Measurements from ENCODE around the gene SRP9.
"Not testable (repeated sequence)": the region's sequence is repeated elsewhere in the genome, so short reads cannot be mapped to it uniquely, and the experiment has no call there.

Gene SRP9

DNA sequence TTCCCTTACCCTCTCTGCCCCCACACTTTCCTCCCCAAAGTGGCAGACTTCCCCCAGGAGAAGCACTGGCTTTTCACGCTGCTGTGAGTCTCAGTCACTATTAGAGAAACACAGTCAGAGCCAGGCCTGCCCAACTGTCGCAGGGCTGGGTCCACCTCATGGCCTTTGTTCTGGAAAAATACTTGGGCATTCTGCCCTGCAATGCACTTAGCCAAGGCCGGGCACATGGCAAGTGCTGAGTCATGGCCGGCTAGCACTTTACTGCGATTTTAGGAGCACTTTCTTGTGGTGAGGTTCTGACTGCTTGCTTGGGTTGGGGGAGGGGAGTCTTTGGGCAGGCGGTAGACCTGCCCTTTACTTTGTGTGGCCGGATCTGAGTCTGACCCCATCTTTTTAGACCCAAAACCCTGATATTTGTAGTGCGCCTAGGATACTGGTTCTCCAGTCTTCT, 40.0 kb downstream of the SRP9 start:
- DNase-seq, result peak; percentile 17

DNA sequence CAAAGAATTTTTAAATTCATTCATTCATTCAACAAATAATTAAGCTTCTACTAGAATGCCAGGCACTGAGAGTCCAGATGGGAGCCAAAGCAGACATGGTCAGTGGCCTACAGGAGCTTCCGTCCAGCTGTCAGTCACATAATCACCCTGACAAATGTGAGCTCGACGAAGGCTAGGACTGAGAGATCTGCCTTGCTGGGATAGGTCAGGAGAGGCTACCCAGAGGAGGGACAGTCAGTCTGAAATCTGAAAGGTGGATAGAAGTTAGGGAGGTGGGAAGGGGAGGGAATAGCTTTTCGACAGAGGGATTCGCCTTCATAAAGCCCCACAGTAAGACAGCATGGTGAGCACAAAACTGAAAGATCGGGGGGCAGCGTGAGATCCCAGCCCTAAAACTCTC, 40.6 kb downstream of the SRP9 start:
- no peak for DNase-seq

DNA sequence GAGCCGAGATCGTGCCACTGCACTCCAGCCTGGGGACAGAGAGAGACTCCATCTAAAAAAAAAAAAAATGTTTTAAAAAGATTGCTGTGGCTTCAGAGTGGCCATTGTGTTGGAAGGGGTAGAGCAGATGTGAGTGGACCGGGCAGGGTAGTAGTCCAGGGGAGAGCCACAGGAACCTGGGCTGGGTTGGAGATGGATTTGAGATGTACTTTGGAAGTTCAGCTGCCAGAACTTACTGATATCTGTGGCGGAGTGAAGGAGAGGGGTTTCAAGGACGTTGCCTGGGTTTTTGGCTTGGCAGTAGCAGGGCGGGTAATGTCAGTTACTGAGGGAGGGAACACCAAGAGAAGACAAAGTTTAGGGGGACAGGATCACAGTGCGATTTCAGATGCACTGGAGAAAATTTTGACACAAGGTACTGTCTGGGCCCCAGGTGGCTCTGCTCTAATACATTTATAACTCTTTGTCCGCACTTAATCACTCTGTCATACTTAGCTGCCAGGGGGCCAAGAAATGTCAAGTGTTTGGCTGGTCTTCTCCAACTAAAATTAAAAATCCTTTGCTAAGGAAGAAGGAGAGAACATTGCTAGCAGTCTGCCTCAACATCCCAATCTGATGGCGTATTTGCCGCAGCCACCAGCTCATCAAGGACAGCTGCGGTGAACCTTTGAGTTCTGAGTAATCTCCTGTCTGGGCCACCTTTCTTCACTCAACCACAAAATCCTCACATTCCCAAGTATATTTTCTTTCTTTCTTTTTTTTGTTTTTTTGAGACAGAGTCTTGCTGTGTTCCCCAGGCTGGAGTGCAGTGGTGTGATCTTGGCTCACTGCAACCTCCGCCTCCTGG, 41.9 kb downstream of the SRP9 start:
- DNase-seq, result no peak

DNA sequence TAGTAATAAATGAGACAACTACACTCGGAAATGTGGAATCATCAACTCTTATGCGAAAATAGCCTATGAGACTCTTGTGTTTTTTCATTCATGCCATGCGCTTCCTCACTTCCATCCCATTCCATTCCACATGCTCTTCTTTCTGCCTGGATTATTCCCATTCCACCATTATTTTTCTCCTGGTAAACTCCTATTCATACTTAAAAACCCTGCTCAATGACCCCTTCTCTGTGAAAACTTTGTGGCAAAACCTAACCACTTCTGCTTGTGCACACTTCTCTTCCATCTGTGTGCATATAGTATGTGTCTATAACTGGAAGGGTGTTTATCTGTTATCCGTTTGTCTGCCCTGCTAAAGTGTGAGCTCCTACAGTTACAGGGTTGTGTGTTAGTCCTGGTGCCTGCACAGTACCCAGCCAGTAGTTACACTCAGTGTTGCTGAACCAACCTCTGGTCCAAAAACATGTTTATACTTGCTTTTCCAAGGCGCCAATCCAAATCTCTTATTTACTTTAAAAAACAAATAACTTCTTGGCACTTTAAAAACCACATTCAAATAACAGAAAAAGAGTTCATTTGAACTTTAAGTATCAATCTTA, 43.0 kb downstream of the SRP9 start:
- no peak for DNase-seq

DNA sequence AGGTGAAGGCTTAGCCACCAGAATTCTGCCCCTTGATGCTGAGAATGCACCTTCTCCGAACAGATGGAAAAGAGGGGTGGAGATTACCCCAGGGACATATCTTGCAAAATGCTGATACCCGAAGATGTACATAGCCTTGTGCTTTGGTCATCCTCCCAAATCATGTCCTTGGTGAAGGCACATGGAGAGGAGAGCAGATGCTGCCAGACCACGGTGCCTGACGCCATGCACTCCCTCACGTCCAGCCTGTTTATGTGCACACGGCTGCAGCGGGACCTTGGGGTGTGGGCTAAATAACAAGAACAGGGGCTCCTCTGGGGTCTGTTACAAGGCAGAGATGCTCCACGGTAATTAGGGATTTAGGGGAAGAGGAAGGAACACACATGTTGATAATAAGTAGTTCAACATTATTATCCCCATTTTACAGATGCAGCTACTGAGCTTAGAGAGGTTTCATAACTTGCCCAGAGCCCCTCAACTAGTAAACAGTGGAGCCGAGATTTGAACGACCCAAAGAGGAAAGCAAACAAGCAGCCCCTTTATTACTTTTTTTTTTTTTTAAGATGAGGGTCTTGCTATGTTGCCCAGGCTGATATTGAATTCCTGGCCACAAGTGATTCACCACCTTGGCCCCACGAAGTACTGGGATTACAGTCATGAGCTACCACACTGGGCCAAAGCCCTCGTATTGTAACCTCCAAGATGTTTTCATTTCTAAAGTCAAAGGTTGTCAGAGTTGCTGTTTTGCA, 45.2 kb downstream of the SRP9 start:
- no peak for DNase-seq

DNA sequence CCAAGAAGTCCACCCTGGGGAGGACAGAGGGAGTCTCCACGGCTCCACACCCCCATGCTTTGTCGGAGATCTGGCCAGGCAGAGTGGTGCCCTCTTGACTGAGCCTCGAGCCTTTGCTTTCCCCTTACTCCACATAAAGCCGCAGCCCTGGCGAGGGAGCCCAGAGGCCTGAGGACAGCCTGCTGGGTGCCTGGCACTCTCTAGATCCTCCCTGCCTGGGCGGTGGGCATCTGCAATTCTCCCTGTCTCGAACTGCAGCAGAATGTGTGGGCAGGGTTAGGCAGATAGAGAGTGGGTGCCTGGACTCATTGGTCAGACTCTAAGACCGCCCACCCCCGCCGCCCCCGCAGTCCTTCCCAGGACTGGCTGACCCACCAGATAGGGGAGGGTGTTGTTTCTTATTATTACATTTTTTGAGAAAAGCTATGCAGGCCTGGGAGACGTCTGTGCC, 46.2 kb downstream of the SRP9 start:
- no peak for DNase-seq

DNA sequence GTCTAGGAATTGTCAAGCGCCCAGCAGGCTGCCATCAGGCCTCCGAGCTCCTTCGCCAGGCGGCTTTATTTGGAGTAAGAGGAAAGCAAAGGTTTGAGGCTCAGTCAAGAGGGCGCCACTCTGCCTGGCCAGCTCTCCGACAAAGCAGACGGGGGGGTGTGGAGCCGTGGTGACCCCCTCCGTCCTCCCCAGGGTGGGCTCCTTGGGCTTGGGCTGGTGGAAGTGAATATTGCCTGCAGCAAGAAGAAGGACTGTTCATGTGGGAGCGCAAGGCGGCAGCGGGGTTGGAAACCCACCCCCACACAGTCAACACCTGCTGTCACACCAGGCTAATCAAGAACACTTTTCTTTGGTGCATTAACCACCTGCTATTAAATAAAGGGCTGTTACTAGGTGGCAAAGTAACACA, 46.9 kb downstream of the SRP9 start:
- DNase-seq, result no peak

DNA sequence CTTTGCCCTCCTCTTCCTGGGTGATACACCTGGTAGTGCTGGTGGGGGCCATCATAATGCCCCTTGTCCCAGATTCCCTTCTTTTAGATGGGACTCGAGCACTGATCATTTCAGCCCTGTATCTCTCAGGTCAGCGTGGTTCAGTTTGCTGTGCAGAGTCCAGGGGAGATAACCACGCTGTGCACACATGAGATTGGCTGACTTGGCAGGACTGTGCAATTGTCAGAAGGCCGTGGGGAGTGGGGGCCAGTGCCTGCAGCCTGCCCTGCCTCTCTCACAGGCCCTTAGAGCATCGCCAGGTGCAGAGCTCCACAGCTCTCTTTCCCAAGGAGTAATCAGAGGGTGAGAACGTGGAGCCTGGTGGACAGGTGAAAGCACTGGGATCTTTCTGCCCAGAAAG, 47.5 kb downstream of the SRP9 start:
- no peak for DNase-seq

DNA sequence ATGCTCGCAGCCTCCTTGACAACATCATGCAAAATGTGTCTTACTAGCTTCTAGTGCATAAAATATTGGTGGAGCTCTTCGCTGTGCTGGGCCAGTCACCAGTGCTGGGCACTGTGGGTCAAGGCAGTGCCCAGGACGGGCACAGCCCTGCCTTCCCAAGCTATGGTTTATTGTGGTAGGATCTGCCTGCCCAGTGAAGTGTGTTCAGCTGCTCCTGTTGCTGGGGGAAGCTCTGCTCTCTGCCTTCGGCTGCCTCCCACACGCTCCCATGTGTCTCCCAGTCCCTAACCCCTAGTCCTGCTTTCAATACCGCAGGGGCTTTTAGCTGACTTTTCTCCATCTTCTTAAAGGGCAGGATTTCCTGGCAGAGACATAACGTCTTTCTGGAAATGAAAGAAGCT, 48.0 kb downstream of the SRP9 start:
- no peak for DNase-seq

DNA sequence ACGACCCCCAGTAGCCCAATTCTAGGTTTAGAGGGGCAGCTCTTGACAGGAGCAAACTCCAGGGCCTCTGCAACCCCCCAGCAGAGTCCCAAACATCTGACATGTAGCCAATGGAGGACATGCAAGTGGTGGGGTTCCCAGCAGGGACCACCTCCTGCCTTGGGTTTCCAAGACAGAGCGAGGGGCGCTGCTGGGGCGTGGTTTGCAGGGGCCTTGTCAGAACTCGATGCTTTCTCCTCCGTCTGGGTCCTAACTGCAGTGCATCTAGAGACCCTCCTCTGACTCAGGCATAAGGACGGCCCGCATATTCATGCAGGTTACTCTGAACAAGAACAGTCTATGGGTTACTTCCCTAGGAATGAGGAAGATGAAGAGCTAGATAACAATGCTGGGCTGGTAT, 49.5 kb downstream of the SRP9 start:
- no peak for DNase-seq

DNA sequence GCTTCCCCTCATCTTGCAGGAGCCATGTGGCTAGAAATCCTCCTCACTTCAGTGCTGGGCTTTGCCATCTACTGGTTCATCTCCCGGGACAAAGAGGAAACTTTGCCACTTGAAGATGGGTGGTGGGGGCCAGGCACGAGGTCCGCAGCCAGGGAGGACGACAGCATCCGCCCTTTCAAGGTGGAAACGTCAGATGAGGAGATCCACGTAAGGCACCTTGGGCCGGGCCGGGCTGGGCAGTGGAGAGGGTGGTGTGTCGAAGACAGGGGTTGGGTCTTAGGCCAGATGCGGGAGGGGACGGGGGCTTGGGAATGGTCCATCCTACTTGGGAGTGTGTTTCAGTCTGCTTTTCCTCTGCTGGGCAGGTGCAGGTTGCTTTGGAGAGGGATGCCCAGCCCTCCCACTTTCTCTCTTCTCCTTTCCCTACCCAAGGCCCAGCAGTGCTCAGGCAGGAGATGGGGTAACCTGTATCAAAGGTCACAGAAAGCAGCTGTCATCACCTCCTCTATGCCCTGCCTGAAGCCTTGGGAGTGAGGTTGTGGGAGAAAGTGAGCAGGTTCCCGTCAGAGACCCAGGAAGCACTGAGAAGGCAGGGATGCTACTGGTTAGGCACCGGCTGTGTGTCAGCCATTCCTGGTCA, 51.2 kb downstream of the SRP9 start:
- no peak for DNase-seq

DNA sequence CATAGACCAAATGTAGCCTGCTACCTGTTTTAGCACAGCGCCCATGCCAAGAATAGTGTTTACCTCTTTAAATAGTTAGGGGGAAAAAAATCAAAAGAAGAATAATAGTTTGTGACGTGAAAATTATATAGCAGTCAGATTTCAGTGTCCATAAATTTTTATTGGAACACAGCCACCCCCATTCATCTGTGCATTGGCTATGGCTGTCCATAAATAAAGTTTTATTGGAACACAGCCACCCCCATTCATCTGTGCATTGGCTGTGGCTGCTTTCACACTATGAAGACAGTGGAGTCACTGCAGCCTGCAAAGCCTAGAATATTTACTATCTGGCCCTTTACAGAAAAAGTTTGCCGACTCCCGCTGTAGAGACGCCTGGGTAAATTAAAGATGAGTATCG, 53.2 kb downstream of the SRP9 start:
- no peak for DNase-seq

DNA sequence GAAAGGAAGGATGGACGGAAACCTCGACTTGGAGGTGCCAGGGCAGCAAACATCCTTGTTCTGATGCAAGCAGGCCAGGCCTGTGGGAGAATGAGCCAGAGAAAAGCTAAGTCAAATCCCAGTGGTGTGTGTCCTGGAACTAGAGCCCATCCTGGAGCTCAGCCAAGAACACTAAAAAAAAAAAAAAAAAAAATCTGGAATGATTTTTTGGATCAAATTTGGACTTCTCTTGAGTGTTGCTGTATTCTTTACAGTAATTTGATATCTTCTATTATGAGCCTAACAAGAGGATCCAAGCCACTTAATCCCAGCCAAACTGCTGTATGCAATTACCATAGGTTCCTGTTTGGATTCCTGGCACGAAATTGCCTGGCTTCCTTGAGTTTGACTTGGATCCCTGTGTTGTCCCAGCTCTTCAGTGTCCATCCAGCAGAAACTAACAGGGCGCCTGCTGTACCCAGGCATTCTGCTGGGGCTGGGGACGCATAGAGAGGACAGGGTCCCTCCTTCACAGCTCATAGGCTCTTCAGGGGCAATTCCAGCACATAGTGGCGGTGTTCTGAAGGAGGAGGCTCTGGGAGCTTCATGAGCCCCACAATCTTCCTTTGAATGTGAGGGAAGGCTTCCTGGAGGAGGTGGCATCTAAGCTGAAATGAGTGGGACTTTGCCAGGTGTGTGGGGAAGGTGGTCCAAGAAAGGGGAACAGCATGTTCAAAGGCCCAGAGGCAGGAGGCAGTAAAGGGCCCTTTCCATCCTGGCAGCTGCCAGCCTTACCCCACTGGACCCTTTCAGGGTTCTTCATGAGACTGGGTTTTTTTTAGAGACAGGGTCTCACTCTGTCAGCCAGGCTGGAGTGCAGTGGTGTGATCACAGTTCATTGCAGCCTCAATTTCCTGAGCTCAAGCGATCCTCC, 57.0 kb downstream of the SRP9 start:
- no peak for DNase-seq

DNA sequence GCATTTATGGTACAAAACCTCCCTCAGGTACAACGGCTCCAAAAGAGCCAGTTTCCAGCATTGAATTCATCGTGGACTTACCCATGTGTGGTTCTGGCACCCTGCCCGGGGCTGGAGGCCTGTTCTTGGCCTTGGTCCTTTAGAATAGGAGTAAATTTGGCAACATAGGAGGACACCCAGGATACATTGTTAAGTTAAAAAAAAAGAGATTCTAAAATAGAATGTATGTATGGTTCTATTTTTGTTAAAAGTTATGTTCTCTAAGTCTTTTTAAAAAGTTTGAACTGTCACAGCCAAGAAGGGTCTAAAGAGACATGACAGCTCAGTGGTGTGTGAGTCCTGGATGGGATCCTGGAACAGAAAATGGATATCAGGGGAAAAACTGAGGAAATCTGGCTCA, 58.2 kb downstream of the SRP9 start:
- no peak for DNase-seq

DNA sequence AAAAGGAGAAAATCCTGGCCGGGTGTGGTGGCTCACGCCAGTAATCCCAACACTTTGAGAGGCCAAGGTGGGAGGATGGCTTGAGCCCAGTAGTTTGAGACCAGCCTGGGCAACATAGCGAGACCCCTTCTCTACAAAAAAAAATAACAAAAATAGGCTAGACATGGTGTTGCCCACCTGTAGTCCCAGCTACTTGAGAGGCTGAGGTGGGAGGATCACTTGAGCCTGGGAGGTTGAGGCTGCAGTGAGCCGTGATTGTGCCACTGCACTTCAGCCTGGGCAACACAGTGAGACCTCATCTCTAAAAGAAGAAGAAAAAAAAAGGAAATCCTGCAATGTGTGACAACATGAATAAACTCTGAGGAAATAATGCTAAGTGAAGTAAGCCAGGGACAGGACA, 58.7 kb downstream of the SRP9 start:
- not testable (repeated sequence) for DNase-seq

DNA sequence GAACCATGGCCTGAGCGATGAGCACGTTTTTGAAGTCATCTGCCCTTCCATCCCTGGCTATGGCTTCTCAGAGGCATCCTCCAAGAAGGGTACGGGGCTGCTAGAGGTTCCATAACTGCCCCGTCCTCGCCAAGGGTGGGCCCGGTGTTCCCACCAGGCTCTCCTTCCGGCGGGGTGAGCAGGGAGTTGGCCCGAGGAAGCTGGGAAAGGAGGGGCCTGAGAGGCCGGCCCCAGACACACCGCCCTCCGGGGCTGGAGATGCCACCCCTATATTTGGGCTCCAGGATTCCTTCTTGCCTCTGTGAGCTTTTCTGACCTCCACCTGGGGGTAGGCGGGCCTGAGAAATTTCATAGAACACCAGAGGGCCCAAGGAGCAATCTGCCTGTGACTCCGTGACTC, 61.2 kb downstream of the SRP9 start:
- no peak for DNase-seq
